ENCODE results near the gene TXNRD1.
A peak's percentile ranks its signal among the peaks of the same experiment; 100 is the strongest.
"Not testable (repeated sequence)": the region's sequence is repeated elsewhere in the genome, so short reads cannot be mapped to it uniquely, and the experiment has no call there.

The TXNRD1 gene

GRCh38 chr12:104197264-104197663 is 18.3 kb upstream of the TXNRD1 start:
- no peak for DNase-seq

GRCh38 chr12:104199964-104200363 is 15.6 kb upstream of the TXNRD1 start:
- DNase-seq = no peak

- peak; percentile 70 for DNase-seq
These were observed 14.2 kb upstream of the TXNRD1 start for GRCh38 chr12:104201238-104202001.

GRCh38 chr12:104204690-104205480 is 10.7 kb upstream of the TXNRD1 start:
- DNase-seq = no peak

- DNase-seq = no peak
These were observed 8.0 kb upstream of the TXNRD1 start for GRCh38 chr12:104207416-104208205.

GRCh38 chr12:104212516-104212915 is 3.1 kb upstream of the TXNRD1 start:
- no peak for DNase-seq

GRCh38 chr12:104213952-104214351 is 1.6 kb upstream of the TXNRD1 start:
- DNase-seq = peak; percentile 50

GRCh38 chr12:104216521-104216924 is 944 bp downstream of the TXNRD1 start:
- DNase-seq = no peak

GRCh38 chr12:104218506-104218905 is 2.9 kb downstream of the TXNRD1 start:
- not testable (repeated sequence) for DNase-seq

GRCh38 chr12:104218935-104219334 is 3.4 kb downstream of the TXNRD1 start:
- DNase-seq = no peak

- peak; percentile 19 for DNase-seq
These were observed 3.8 kb downstream of the TXNRD1 start for GRCh38 chr12:104219361-104219892.

GRCh38 chr12:104219908-104220404 is 4.4 kb downstream of the TXNRD1 start:
- DNase-seq = peak; percentile 39

GRCh38 chr12:104220931-104221330 is 5.4 kb downstream of the TXNRD1 start:
- DNase-seq = no peak

GRCh38 chr12:104222976-104223375 is 7.4 kb downstream of the TXNRD1 start:
- no peak for DNase-seq

- DNase-seq = no peak
These were observed 8.1 kb downstream of the TXNRD1 start for GRCh38 chr12:104223712-104224111.

- DNase-seq = no peak
These were observed 11.1 kb downstream of the TXNRD1 start for GRCh38 chr12:104226672-104227071.

GRCh38 chr12:104230304-104231095 is 14.9 kb downstream of the TXNRD1 start:
- DNase-seq = no peak

- DNase-seq = no peak
These were observed 17.2 kb downstream of the TXNRD1 start for GRCh38 chr12:104232609-104233280.

- no peak for DNase-seq
These were observed 19.4 kb downstream of the TXNRD1 start for GRCh38 chr12:104234926-104235499.

- no peak for DNase-seq
These were observed 22.4 kb downstream of the TXNRD1 start for GRCh38 chr12:104237930-104238329.
